HG03097 (cell line): ENCODE measurements around the gene PUSL1.

Source experiments
- ATAC-seq: cut with Tn5 transposase; IDR thresholded peaks from one replicate; pipeline ENCODE4 v1.9.1; 2021; ENCODE audit not compliant: unreplicated experiment, low FRiP score

Gene PUSL1

GRCh38 chr1:1334835-1335234, 26.4 kb downstream of the PUSL1 start:
- no peak for ATAC-seq

GRCh38 chr1:1335283-1335682, 26.9 kb downstream of the PUSL1 start:
- ATAC-seq = no peak

GRCh38 chr1:1335792-1336248, 27.4 kb downstream of the PUSL1 start:
- no peak for ATAC-seq

GRCh38 chr1:1336446-1336845, 28.0 kb downstream of the PUSL1 start:
- no peak for ATAC-seq

- no peak for ATAC-seq
Observed at GRCh38 chr1:1336931-1337792, 28.8 kb downstream of the PUSL1 start.

- ATAC-seq = no peak
Observed at GRCh38 chr1:1337793-1338147, 29.4 kb downstream of the PUSL1 start.

GRCh38 chr1:1338278-1338677, 29.9 kb downstream of the PUSL1 start:
- no peak for ATAC-seq

GRCh38 chr1:1340185-1340584, 31.8 kb downstream of the PUSL1 start:
- no peak for ATAC-seq

GRCh38 chr1:1340791-1341548, 32.6 kb downstream of the PUSL1 start:
- ATAC-seq = no peak

GRCh38 chr1:1341549-1342021, 33.2 kb downstream of the PUSL1 start:
- ATAC-seq = no peak

- ATAC-seq = no peak
Observed at GRCh38 chr1:1342061-1342562, 33.7 kb downstream of the PUSL1 start.

- no peak for ATAC-seq
Observed at GRCh38 chr1:1342584-1343115, 34.3 kb downstream of the PUSL1 start.

GRCh38 chr1:1343811-1344421, 35.5 kb downstream of the PUSL1 start:
- ATAC-seq = no peak

GRCh38 chr1:1344655-1345361, 36.4 kb downstream of the PUSL1 start:
- ATAC-seq = no peak

GRCh38 chr1:1345384-1345783, 37.0 kb downstream of the PUSL1 start:
- ATAC-seq = no peak

GRCh38 chr1:1345860-1346500, 37.6 kb downstream of the PUSL1 start:
- ATAC-seq = no peak

GRCh38 chr1:1346501-1346890, 38.1 kb downstream of the PUSL1 start:
- no peak for ATAC-seq

- ATAC-seq = no peak
Observed at GRCh38 chr1:1347026-1347595, 38.7 kb downstream of the PUSL1 start.

- ATAC-seq = no peak
Observed at GRCh38 chr1:1347663-1348419, 39.4 kb downstream of the PUSL1 start.
